ENCODE measurements around the gene OPRM1.

DNA sequence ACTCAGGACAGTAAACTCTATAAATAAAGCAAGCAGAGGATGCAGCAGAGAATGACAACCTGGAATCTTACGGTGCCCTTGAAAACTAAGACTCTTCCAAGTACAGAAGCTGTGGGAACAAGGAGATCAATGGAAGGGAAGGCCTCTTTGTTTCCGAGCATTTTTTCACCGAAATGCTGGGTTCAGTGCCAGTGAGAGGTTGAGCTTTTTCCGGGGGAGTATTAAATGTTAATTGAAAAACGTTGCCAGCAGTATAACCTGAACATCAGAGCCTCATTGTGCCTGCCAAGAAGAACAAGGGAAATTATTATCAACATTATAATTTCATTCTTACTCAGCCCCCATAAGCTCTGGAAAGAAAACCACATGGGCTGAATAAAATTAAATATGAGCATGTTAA is 17.5 kb downstream of the OPRM1 start:
- TF ChIP-seq POLR2AphosphoS5 (IDR thresholded peaks at IDR 0.05; ENCODE audit: low read depth, low read length) (no peak), TAF1 (IDR thresholded peaks at IDR 0.05; ENCODE audit: borderline replicate concordance, insufficient read depth, low read length) (no peak), SIN3A (IDR thresholded peaks at IDR 0.05; ENCODE audit: borderline replicate concordance, insufficient read depth, low read length) (no peak), FOXP2 (optimal IDR thresholded peaks at IDR 0.05; ENCODE audit: borderline replicate concordance, extremely low read depth, extremely low read length, insufficient read depth) (no peak)
- TF ChIP-seq, protein P1, sequence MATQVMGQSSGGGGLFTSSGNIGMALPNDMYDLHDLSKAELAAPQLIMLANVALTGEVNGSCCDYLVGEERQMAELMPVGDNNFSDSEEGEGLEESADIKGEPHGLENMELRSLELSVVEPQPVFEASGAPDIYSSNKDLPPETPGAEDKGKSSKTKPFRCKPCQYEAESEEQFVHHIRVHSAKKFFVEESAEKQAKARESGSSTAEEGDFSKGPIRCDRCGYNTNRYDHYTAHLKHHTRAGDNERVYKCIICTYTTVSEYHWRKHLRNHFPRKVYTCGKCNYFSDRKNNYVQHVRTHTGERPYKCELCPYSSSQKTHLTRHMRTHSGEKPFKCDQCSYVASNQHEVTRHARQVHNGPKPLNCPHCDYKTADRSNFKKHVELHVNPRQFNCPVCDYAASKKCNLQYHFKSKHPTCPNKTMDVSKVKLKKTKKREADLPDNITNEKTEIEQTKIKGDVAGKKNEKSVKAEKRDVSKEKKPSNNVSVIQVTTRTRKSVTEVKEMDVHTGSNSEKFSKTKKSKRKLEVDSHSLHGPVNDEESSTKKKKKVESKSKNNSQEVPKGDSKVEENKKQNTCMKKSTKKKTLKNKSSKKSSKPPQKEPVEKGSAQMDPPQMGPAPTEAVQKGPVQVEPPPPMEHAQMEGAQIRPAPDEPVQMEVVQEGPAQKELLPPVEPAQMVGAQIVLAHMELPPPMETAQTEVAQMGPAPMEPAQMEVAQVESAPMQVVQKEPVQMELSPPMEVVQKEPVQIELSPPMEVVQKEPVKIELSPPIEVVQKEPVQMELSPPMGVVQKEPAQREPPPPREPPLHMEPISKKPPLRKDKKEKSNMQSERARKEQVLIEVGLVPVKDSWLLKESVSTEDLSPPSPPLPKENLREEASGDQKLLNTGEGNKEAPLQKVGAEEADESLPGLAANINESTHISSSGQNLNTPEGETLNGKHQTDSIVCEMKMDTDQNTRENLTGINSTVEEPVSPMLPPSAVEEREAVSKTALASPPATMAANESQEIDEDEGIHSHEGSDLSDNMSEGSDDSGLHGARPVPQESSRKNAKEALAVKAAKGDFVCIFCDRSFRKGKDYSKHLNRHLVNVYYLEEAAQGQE (IDR thresholded peaks at IDR 0.05; ENCODE audit: insufficient read depth in 1 of 2, low read depth in 2 of 2, low read length in 2 of 2) = no peak
